Activated naive CD4-positive, alpha-beta T cell treated with anti-CD3 and anti-CD28 coated beads, Interleukin-2, amount 50 U/mL, for 24 hours (primary cell): ENCODE data around the gene VPS26A.

ENCODE experiments used
- H3K27ac Mint-ChIP-seq: one replicate; pipeline ENCODE4 v1.8.0; 2021; ENCODE audit warnings: mild to moderate bottlenecking, mixed read lengths
- H3K27me3 Mint-ChIP-seq: one replicate; pipeline ENCODE4 v1.8.0; 2021; ENCODE audit warnings: mixed read lengths
- H3K36me3 Mint-ChIP-seq: one replicate; pipeline ENCODE4 v1.8.0; 2021; ENCODE audit warnings: mixed read lengths
- H3K4me1 Mint-ChIP-seq: one replicate; pipeline ENCODE4 v1.8.0; 2021; ENCODE audit warnings: mixed read lengths
- H3K4me3 Mint-ChIP-seq: one replicate; pipeline ENCODE4 v1.8.0; 2021; ENCODE audit warnings: mild to moderate bottlenecking, mixed read lengths
- H3K9me3 Mint-ChIP-seq: one replicate; pipeline ENCODE4 v1.8.0; 2021; ENCODE audit warnings: mixed read lengths

VPS26A gene

DNA sequence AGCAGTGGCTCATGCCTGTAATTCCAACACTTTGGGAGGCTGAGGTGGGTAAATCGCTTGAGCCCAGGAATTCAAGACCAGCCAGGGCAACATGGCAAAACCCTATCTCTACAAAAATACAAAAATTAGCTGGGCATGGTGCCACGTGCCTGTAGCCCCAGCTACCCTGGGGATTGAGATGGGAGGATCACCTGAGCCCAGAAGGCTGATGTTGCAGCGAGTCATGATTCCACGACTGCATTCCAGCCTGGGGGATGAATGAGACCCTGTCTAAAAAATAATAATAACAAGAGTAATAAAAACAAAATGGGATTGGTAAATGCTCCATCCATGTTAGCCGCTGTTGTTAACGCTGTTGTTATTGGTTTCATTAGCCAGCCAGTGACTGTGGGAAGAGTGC lies 94.9 kb downstream of the VPS26A start:
- Mint-ChIP-seq H3K4me3 (no peak overlapping the region), H3K36me3 (no peaks in the 10 kb centered on the region), H3K4me1 (peaks cover 30% of the 10 kb centered on the region), H3K9me3 (no peaks in the 10 kb centered on the region), H3K27ac (no peak overlapping the region), H3K27me3 (no peaks in the 10 kb centered on the region)

- peaks cover 33% of the 10 kb centered on the region for H3K4me1 Mint-ChIP-seq
These were observed 96.1 kb downstream of the VPS26A start, which contains the start of gene HKDC1 for GRCh38 chr10:69220041-69220451. Gene HKDC1 (plus strand): TSS chr10:69220332. CDS start chr10:69220436, 104 bp downstream.

DNA sequence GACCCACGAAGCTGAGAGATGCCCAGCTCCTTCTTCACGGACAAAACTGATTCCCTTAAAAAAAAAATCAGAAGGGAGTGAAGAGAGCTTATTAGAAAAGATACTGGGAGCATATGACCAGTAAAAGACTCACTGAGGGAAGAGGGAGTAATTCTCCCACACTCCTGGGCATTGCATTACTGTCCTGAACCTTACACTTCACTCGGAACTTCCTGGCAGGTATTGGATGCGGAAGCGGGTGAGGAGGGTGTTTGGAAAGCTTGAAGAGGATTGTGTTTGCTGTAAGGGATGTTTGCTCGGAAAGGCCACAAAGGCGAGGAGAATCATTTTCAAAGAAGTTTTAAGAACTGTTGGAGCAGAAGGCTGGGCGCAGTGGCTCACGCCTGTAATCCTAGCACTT lies 96.5 kb downstream of the VPS26A start:
- no peak overlapping the region for H3K4me3 Mint-ChIP-seq
- peaks cover 30% of the 10 kb centered on the region for H3K4me1 Mint-ChIP-seq
- H3K9me3 Mint-ChIP-seq = no peaks in the 10 kb centered on the region
- H3K27me3 Mint-ChIP-seq = no peaks in the 10 kb centered on the region
- H3K27ac Mint-ChIP-seq = no peak overlapping the region
- H3K36me3 Mint-ChIP-seq = no peaks in the 10 kb centered on the region

More at GRCh38 chr10:69220041-69220451, 96.1 kb downstream of the VPS26A start, which contains the start of gene HKDC1:
- Mint-ChIP-seq H3K9me3 (no peaks in the 10 kb centered on the region), H3K27me3 (no peaks in the 10 kb centered on the region), H3K4me3 (no peak within 1 kb of the TSS), H3K27ac (no peak within 1 kb of the TSS), H3K36me3 (no peaks in the 10 kb centered on the region)
